Dedifferentiated amniotic fluid mesenchymal stem cell (primary cell): ENCODE measurements around the gene DDHD1.
"Not testable (repeated sequence)": the region's sequence is repeated elsewhere in the genome, so short reads cannot be mapped to it uniquely, and the experiment has no call there.

Experiments used
- DNase-seq: peaks from one replicate; pipeline ENCODE4 v3.0.0-alpha.2; 2016; ENCODE audit errors: extremely low spot score

The DDHD1 gene

DNA sequence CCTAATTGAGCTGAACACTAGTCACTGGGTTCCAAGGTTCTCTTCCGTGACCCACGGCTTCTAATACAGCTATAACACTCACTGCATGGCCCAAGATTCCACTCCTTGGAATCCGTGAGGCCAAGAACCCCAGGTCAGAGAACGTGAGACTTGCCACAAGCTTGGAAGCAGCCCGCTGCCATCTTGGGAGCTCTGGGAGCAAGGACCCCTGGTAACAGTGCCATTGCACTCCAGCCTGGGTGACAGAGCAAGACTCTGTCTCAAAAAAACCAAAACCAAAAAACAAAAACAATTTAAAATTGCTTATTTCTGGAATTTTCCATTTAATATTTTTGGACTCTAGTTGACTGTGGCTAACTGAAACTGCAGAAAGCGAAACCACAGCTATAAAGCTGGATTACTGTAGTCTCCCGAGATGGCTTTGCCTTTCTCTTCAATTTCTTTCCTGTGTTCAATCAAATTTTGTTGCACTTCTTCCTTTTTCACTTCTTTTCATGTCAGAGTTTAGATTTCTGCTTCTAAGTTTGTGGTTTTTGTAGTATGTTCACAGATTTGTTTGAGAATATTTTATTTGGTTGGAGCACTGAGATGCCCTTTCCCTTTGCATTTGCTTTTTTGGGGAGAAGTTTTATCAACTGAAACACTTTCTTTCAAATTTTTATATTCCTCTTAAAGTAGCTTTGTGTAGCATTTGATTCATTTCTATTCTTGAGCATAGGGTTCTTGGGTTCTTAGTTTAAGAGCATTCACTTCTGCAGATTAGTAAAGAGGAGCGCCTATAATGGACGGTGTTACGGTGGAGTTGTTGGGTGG lies 44.6 kb downstream of the DDHD1 start:
- DNase-seq: no peak

DNA sequence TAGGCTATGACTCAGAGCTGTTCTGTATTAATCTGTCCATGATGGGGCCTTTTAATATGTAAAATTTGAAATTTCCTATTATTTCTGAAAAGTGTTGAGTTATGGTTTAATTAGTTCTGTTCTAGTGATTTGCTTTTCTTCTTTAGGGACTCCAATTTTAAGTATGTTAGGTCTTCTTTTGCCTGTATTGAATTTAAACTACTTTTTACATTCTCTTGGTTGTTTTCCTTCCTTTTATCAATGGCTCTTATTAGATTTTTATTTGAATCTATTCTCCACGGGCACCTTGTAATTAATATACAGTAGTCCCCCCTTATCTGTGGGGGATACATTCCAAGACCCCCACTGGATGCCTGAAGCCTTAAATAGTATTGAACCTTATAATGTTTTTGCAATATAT lies 46.4 kb downstream of the DDHD1 start:
- DNase-seq: no peak

DNA sequence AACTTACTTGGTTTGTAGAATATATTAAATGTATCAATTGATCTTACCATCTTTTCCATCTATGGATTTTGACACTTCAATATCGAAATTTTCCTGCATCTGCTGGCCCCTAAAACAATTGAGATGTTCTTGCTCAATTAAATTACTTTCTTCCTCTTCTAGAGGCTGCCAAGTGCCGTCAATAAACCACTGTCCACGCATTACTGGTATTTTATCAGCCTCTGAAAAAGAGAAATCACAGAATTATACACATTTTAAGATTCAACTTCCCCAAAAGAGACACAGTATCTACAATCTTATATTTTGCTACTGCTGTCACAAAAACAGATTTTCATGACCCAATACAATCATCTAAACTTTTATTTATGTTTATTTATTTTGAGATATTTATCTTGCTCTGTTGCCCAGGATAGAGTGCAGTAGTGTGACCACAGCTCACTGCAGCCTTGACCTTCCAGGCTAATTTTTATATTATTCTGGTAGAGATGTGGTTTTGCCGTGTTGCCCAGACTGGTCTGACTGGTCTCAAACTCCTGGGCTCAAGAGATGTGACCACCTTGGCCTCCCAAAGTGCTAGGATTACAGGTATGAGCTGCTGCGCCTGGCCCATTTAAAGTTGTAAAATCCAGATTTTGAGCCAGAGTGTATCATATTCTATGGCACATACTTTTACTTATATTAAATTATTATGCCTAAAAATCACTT lies 49.3 kb downstream of the DDHD1 start:
- DNase-seq: no peak

DNA sequence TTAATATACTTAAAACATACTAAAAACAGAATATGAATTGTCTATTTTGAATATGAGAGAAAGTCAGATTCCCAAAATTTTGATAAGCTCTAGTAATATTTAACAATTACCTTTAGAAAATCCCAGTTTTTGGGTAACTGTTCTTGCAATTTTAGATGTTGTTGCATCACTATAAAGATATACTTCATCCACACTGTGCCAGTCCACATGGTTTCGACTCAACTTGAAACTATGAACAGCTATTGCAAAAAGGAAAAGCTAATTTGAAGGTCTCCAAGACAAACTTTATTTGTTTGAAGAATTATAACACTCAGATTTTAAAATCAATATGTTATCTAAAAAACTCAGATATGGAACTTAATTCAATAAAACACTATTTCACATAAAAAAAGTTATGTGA lies 59.9 kb downstream of the DDHD1 start:
- peak; percentile 57 for DNase-seq

DNA sequence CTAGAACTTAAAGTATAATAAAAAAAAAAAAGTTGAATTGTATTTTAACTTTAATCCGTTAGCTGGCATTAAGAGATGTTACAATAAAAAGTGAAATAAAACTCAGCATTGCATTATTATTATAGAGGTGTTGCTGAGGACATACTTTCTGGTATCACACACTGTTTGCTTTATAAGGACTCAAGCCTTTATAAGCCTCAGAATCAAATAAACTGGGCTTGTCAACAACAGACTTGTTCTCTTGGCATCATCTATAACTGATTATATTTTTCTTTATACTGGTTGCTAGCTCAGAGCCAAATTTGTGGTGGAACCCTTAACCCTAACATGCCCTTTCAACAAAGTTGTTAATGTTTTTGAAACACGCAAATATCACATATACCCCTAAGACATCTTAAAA lies 62.3 kb downstream of the DDHD1 start:
- DNase-seq: no peak

DNA sequence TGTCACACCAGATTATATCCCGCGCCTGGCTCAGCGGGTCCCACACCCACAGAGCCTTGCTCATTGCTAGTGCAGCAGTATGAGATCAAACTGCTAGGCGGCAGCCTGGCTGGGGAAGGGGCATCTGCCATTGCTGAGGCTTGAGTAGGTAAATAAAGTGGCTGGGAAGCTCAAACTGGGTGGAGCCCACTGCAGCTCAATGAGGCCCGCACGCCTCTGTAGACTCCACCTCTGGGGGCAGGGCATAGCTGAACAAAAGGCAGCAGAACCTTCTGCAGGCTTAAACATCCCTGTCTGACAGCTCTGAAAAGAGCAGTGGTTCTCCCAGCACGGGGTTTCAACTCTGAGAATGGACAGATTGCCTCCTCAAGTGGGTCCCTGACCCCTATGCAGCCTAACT lies 68.2 kb downstream of the DDHD1 start:
- DNase-seq: not testable (repeated sequence)

DNA sequence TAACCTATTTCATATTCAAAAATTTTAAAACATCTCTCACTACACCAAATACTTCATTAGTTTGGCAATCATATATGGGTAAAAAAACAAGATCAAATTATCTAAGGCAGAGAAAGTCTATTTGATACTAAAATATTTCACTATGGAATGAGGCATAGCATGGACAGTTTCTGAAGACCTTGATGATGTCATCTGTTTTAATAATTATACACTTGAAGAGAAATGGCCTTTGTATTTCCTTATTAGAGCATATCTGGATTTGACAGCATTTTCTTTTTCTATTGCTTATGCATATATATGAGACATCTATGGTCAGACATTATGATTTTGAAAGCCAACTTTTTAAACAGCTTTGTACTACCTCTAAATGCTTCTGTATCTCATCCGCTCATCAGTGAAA lies 88.6 kb downstream of the DDHD1 start:
- DNase-seq: no peak

DNA sequence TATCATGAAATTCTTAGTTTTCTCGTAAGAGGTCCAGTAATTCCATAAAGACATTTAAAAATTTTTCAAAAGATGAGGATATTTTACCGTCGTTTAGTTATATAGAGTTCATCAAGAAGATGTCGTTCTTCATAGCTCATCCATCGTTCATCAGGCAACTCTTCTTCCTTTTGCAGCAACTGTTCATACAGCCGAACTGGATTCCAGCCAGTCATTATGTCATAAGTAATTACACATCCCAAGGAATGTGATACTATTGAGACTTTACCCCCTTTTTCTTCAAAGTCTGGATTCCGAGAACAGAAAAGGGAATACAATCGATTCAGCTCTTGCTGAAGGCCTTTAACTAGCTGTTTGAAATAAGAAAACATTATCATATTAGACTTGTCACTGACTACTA lies 90.3 kb downstream of the DDHD1 start:
- no peak for DNase-seq

DNA sequence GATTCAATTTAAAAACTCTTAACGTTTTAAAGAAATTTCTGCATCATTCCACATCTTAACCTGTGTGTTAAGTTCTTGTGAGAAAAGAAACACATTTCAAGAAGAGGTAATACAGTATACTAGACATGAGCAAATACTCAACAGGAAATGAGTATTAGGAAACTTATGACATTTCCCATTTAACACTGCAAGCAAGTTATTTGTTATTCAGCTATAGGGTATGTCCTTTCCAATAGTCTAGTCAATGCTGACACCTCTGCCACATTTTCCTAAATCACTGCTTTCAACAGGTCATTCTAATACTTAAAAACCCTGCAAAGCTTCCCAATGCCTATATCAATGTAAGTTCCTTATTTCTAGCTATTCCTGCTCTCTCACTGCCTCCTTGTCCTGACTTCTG lies 93.1 kb downstream of the DDHD1 start:
- no peak for DNase-seq

DNA sequence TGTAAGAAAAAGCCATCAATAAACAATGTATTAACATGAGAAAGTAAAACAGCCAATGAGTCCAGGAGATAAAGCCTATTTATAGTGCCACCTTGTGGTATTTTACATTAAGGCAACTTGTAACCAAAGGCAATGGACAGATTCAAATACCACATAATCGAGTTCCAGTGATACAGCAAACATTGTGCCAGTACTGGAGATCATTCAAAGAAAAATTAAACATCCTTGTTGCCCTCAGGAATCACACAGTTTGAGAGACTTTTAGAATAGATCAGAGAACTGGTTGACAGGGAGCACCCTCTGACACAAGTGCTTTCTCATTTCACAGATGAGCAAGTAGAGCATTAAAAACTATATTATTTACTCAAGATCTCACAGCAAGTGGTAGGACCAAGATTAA lies 98.1 kb downstream of the DDHD1 start:
- peak; percentile 75 for DNase-seq

DNA sequence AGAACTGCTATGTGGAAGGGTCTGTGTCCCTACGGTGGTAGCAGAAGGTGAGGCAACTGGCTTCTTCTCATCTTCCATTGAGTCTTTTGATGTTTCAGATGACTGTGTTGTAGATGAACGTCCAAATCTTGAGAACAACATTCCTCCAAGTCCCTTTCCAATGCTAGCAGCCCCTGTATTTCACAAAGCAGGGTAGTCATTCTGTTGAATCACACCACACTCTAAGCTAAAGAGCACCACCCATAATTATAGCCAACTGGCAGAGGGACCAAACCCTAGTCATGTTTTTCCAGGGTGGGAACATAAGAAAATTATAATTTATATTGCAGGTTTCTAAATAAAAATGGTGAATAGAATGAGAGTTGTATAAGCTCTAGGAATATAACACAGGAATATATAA lies 98.7 kb downstream of the DDHD1 start:
- DNase-seq: peak; percentile 55

DNA sequence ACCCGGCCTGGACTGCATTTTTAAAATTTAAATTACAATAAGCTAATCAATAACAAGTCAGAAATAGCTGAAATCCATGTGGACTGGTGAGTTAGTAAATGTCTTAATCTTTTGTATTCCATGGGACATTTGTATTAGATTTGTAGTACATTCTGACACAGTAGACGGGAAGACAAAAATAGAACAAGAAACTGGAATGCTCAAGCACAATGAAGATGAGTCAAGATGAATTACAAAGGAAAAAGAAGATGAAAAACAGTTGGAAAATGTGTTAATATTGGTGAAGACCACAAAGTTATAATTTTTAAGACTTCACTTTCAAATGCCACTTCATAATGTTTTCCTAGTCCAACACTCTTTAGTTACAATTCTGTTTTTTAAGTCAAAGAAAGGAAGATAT lies 104.5 kb downstream of the DDHD1 start:
- no peak for DNase-seq

DNA sequence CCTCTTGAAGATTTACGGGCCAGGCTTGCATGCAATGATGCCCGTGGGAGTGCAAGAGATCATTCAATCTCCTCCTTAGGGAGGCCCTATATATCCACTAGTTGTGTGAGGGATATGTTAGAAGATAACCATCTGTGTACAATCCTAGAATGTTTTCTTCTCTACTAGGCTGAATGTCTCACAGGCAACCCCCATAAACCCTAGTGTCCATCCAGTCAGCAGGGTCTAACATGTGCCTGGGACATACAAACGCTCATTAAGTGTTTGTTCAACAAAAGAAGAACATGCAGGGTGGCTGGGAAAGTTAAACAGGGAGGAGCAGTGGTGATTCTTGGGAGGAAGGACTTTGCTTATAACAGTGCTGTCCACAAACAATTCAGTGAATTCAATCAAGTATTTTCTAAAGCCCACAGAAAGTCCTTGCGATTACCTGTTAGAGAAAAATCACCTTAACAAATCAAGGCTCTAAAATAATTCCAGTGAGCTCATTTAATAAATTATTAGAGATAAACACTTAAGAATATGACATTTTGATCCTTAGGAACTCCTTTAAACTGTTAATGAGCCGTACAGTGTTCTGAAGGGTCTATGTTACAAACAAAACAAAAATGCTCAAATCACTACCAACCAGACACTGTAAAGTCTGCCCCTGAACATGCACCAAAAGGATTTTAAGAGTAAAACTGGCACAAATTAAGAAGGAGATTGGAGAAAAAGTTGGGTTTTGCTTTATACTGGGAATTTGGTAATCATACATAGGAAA lies 105.6 kb downstream of the DDHD1 start:
- DNase-seq: peak; percentile 40

DNA sequence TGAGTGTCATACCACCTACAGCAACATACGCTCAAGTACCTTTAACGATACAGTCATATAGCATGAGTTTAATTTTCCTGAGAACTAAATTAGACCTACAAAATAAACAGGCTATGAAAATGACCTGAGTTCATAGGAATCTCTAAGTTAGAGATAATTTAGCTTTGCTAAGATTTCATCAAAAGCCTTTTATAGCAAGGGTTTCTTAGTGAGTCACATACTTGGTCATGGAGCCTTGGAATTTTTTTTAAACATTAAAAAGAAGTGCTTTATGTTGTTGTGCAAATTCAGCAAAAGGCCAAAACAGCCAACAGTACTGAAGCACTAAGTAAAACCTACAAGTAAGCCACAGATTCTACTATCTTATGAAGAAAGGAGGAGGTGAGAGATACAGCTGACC lies 108.6 kb downstream of the DDHD1 start:
- DNase-seq: peak; percentile 73

DNA sequence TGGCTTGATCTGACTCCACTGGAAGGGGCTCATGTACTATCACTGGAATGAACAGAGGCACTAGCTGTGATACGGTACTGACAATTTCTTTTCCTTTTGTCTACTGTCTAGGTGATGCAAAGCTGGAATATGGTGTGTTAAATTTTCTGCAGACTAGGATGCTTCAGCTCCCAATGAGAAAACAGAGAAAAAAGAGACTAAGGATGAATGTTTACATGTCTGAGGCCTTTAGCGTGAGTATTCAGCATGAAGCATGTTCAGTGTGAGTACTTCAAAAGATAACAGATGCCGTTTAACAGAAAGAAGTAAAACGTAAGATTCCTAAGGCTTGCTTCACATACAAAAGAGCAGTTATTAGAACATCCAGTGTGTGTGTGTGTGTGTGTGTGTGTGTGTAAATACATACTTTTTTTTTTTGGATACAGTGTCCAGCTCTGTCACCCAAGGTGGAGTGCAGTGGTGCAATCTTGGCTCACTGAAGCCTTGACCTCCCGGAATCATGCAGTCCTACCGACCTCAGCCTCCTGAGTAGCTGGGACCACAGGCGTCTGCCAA lies 110.0 kb downstream of the DDHD1 start:
- no peak for DNase-seq

DNA sequence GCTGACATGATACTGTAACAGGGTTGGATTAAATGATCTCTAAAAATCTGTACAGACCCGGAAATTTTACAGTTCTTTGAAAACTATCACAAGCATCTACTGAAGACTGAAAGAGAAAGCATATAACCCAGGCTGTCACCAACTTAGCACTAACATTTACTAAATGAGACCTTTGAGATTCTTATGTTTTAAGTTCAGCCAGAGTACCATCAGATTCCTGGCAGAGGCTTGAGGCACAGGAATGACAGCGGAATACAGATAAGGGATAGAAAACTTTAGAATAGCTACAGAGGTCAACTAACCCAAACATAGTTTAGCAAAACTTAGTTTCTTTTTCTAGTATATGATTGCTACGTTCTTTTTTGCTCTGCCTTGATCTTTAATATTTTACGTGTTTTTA lies 110.6 kb downstream of the DDHD1 start:
- DNase-seq: no peak

DNA sequence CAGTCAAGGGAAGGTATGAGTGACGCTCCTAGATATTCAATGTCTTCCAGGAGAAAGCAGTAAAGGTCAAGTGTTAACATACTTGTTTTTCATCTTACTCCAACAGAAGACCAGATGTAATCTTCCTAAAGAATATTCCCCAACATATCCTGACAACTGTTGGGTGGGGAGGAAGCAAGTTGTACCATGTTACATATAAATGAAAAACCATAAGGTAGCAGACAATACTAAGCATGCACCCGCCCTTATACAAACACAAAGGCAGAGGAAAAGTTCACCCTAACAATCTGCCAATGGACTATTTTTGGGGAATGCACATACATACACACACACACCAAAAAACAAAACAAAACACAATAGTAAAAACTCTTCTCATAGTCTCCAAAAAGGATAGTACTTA lies 112.1 kb downstream of the DDHD1 start:
- no peak for DNase-seq

DNA sequence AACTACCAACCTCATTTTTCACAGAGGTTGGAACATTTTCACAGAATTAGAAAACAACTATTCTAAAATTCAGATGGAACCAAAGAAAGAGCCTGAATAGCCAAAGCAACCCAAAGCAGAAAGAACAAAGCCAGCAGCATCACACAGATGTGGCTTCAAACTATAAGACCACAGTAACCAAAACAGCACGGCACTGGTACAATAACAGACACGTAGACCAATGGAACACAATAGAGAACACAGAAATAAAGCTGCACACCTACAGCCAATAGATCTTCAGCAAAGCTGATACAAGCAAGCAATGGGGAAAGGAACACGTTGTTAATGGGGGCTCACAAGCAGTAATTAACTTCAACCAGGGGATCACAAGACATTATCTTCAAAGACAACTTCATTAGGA lies 114.5 kb downstream of the DDHD1 start:
- DNase-seq: no peak

DNA sequence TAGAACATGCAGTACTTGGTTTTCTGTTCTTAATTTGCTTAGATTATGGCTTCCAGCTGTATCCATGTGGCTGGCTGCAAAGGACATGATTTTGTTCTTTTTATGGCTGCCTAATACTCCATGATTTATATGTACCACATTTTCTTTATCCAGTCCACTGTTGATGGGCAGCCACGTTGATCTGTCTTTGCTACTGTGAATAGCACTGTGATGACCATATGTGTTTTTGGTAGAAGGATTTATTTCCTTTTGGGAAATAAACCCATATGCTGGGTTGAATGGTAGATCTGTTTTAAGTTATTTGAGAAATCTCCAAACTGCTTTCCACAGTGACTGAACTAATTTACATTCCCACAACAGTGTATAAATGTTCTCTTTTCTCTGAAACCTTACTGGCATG lies 116.1 kb downstream of the DDHD1 start:
- DNase-seq: no peak

DNA sequence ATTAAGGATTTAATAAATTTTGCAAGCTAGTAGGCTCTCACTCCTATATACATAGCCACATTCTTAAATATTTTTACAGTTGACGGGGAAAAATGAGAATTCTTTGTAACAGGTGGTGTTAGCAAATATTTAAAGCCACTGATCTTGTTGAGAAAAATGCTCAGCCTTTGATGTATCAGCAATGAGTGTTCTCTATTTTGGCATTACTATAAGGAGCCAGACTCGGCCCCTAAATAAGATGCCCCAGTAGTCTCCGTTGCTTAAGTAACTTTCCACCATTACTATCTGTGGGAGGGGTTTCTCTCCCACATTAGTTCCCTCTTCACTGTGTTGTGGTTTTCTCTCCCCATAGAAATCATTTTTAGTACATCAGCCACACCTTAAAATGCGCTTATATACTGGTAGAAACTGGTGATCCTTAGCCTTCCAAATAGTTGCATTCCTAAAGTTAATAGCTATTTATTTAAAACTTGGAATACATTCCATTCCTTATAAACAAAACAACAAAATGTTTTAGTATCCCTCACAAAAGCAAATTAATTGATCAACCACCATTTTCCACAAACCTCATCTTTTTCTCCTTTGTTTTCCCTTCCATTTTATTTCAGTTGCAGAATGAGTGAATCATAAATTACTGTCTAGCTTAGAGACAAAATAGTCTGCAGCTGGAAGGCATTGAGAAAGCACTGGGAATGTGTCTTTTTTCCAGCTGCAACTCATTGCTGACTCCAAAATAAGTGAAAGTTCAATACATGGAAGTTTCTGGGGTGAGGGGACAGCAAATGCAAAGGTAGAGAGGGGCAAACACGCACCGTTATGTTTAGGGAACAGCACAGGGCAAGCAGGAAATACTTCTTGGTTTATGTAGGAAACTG lies 117.5 kb downstream of the DDHD1 start:
- no peak for DNase-seq

DNA sequence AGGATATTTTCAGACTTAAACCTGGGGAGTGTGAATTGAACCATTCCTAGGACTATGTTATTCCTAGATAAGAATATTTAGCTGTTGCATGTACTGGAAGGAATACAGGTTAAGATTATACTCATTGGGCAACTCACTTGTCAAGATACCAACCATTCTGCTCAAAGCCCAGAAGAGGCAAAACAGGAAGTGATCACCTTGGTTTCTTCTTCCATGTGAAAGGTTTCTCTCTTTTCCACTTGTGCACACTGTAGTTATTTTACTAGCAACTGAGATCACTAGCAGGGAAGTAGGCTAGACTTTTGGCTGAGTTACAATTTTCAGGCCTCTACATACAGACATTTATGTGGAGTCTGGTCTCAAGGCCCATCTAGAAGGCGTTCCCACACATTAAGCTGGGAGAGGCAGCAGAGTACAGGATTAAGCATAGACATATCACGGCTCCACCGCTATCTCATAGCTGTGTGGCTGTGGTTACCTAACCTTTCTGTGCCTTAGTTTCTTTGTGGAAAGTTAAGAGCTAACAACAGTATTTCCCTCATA lies 118.4 kb downstream of the DDHD1 start:
- no peak for DNase-seq
